HL-60 (cell line): Measurements from ENCODE around the gene TNRC18.
"Not testable (repeated sequence)": the region's sequence is repeated elsewhere in the genome, so short reads cannot be mapped to it uniquely, and the experiment has no call there.

Experiments
- DNase-seq, 2 experiments: peaks; one replicate each; pipeline ENCODE4 v3.0.0-alpha.2; 2010 to 2020; ENCODE audit warnings: low read depth in 1 of 2, low spot score in 1 of 2
- H3K27ac ChIP-seq: fragments of 250-450 bp; sonication (Bioruptor Pico); replicated peaks from 2 replicates; pipeline ENCODE4 v1.5.1; 2020; ENCODE audit warnings: mild to moderate bottlenecking, moderate library complexity
- H3K27me3 ChIP-seq: fragments of 250-450 bp; sonication (Bioruptor Pico); 2 replicates; pipeline ENCODE4 v1.5.1; 2021; ENCODE audit warnings: mild to moderate bottlenecking, moderate library complexity; ENCODE audit not compliant: insufficient read depth, poor library complexity, severe bottlenecking
- H3K4me3 ChIP-seq: replicated peaks from 2 replicates; pipeline ENCODE4 v1.5.1; 2011; ENCODE audit warnings: mild to moderate bottlenecking, control low read depth, low read length; ENCODE audit not compliant: insufficient read depth
- GABPA ChIP-seq: IDR thresholded peaks from 2 replicates; pipeline ENCODE4 v1.6.1; 2012; ENCODE audit warnings: low read depth
- POLR2AphosphoS5 ChIP-seq: IDR thresholded peaks from 2 replicates; pipeline ENCODE4 v1.6.1; 2012; ENCODE audit warnings: low read depth
- REST ChIP-seq: IDR thresholded peaks from 2 replicates; pipeline ENCODE4 v1.6.1; 2012; ENCODE audit warnings: low read depth; ENCODE audit not compliant: insufficient replicate concordance
- SPI1 ChIP-seq: IDR thresholded peaks from 2 replicates; pipeline ENCODE4 v1.6.1; 2012; ENCODE audit warnings: low read depth, mild to moderate bottlenecking, borderline replicate concordance
- TF ChIP-seq, protein P1 (sequence below): IDR thresholded peaks from one replicate; pipeline ENCODE4 v1.5.1; 2011; ENCODE audit warnings: low read length, control low read depth, inconsistent platforms; ENCODE audit not compliant: insufficient read depth

Gene TNRC18

DNA sequence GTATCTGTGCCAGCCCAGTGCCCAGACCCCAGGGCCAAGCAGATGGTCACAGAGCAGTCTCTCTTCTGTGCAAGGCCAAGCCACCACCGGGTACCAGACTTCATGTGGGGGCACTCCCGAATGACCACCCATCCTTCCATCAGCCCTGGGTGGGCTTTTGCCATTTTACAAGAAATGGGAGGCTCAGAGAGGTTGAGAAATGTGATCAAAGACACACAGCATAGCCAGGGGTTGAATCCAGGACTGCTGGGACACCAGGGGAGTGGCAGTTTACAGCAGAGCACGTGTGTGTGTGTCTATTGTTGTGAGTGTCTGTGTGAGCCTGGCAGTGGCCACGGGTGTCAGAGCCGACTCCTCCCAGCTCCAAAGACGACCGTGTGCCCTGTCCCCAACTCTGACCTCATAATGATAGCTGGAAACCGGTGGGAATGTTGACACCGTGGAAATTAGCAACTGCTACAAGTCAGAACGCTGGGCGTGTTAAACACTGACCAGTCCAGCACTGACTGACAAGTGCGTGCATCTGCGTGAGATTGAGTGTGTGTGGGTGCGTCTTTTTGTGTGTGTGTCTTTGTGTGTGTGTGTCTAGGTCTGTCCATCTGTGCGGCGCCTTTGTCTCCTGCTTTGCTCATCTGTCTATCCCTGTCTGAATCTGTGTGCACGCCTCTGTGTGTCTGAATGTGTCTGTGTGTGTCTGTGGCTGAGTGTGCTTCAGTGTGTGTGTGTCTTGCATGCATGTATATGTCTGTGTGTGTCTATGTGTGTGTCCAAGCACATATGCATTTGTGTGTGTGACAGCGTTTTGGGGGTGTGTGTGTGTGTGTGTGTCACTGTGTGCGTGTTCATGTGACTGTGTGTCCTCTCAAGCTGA lies 158.1 kb downstream of the TNRC18 start:
- no peak overlapping the region for H3K27ac ChIP-seq
- no peaks in the 10 kb centered on the region for H3K27me3 ChIP-seq
- TF ChIP-seq SPI1, result no peak
- no peak for TF ChIP-seq REST
- TF ChIP-seq, protein P1, sequence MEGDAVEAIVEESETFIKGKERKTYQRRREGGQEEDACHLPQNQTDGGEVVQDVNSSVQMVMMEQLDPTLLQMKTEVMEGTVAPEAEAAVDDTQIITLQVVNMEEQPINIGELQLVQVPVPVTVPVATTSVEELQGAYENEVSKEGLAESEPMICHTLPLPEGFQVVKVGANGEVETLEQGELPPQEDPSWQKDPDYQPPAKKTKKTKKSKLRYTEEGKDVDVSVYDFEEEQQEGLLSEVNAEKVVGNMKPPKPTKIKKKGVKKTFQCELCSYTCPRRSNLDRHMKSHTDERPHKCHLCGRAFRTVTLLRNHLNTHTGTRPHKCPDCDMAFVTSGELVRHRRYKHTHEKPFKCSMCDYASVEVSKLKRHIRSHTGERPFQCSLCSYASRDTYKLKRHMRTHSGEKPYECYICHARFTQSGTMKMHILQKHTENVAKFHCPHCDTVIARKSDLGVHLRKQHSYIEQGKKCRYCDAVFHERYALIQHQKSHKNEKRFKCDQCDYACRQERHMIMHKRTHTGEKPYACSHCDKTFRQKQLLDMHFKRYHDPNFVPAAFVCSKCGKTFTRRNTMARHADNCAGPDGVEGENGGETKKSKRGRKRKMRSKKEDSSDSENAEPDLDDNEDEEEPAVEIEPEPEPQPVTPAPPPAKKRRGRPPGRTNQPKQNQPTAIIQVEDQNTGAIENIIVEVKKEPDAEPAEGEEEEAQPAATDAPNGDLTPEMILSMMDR, result no peak
- no peak for TF ChIP-seq POLR2AphosphoS5
- TF ChIP-seq GABPA, result no peak
- DNase-seq, result no peak
- H3K4me3 ChIP-seq, result no peak overlapping the region

DNA sequence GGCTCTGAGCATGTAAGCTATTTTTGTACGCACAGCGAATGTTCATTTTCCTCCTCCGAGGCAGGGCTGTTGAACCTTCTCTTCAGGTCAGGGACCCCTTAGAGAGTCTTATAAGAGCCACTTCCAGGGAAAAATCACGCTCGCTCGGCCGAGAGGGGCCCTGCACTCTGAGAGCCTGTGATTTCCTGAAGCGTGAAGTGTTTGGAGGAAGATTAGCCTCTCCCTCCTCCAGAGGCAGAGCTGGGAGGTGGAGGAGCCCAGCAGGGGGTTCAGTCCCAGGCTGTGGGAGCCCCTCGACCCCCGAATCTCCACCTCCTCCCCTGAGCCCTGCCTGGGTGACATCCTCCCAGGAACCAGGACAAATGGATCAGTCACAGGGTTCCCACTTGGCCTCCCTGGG lies 160.6 kb downstream of the TNRC18 start:
- not testable (repeated sequence) for DNase-seq, H3K4me3 ChIP-seq, H3K27ac ChIP-seq, H3K27me3 ChIP-seq

- DNase-seq, H3K27me3 ChIP-seq, H3K4me3 ChIP-seq, H3K27ac ChIP-seq: not testable (repeated sequence)
Observed at GRCh38 chr7:5260530-5261068, 163.0 kb downstream of the TNRC18 start.
